Natural killer cell treated with Interleukin-12 subunit alpha and Interleukin-12 subunit beta and Interleukin-15 and Interleukin-18, amount 100 ng/mL, for 72 hours (primary cell): ENCODE results near the gene GCGR. TPM values are rescaled to one million over a fixed set of nuclear protein-coding genes. Genes with fewer than 3 reads are reported as not detected.
A peak's percentile ranks its signal among the peaks of the same experiment; 100 is the strongest.

Source experiments
- ATAC-seq, 2 donors: fragments of 150-1000 bp; cut with Tn5 transposase in 1 of 2; sonication (Bioruptor Pico), chemical (Tn5 transposase) in 1 of 2; 2 replicates each; pipeline ENCODE4 v1.10.0; 2021
- DNase-seq: peaks from one replicate; pipeline ENCODE4 v3.0.0; 2022; ENCODE audit warnings: low spot score
- H3K27ac Mint-ChIP-seq, 2 donors: 1 replicate in 1 of 2; 2 replicates in 1 of 2; pipeline ENCODE4 v1.8.0; 2022; ENCODE audit warnings: mixed read lengths in 2 of 2, mild to moderate bottlenecking in 1 of 2, moderate library complexity in 1 of 2
- H3K27me3 Mint-ChIP-seq, 2 donors: 1 replicate in 1 of 2; 2 replicates in 1 of 2; pipeline ENCODE4 v1.8.0; 2022; ENCODE audit warnings: mixed read lengths in 2 of 2
- H3K36me3 Mint-ChIP-seq: one replicate; pipeline ENCODE4 v1.8.0; 2022; ENCODE audit warnings: mixed read lengths
- H3K4me1 Mint-ChIP-seq, 2 donors: 1 replicate in 1 of 2; 2 replicates in 1 of 2; pipeline ENCODE4 v1.8.0; 2022; ENCODE audit warnings: low read depth in 2 of 2, mixed read lengths in 2 of 2, mild to moderate bottlenecking in 1 of 2
- H3K4me3 Mint-ChIP-seq: one replicate; pipeline ENCODE4 v1.8.0; 2022; ENCODE audit warnings: mixed read lengths
- H3K9me3 Mint-ChIP-seq: 2 replicates; pipeline ENCODE4 v1.8.0; 2022; ENCODE audit warnings: mixed read lengths
- total RNA-seq, 2 donors: library from RNA; stranded (reverse); gene quantifications; one replicate each; pipeline ENCODE4 v1.2.3, GENCODE V29; 2022

The GCGR gene
- not detected for total RNA-seq

- no peak for DNase-seq
- Mint-ChIP-seq H3K4me1 (no peaks in the 10 kb centered on the region), H3K27ac (no peak within 1 kb of the TSS), H3K4me3 (no peak within 1 kb of the TSS), H3K9me3 (no peaks in the 10 kb centered on the region), H3K27me3 (peaks cover 24 to 28% of the 10 kb centered on the region in 2 donors), H3K36me3 (no peaks in the 10 kb centered on the region)
- peak in 1 of 2 donors; percentile 26 for ATAC-seq
These were observed at the start of gene GCGR for GRCh38 chr17:81803728-81804558. Gene GCGR (plus strand): TSS chr17:81804150. CDS start chr17:81809019, 4,869 bp downstream.

DNA sequence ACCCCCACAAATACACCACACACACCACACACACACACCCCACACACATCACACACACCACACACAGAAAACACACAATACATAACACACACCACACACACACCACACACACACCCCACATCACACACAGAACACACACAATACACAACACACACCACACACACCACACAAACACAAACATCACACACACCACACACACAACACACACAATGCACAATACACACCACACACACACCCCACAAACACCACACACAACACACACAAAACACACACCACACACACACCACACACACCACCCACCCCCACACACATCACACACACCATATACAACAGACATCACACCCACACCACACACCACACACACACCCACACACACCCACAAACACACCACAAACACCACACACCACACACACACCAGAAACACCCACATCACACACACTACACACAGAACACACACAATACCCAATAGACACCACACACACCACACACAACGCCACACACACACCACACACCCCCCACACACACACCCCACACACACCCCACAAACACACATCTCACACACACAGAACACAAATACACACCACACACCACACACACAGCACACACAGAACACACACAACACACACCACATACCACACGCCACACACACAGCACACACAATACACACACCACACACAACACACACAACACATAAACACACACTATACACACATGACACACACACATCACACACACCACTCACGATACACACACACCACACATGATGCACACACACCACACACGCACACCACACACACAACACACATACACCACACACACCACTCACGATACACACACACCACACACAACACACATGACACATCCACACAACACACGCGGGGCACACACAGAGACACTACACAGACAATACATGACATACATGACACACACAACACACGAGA, 11.0 kb upstream of the GCGR start:
- Mint-ChIP-seq H3K36me3 (no peaks in the 10 kb centered on the region), H3K27me3 (no peaks in the 10 kb centered on the region), H3K27ac (no peak overlapping the region), H3K9me3 (no peaks in the 10 kb centered on the region), H3K4me3 (no peak overlapping the region), H3K4me1 (no peaks in the 10 kb centered on the region)
- ATAC-seq (no peak), DNase-seq (no peak)

DNA sequence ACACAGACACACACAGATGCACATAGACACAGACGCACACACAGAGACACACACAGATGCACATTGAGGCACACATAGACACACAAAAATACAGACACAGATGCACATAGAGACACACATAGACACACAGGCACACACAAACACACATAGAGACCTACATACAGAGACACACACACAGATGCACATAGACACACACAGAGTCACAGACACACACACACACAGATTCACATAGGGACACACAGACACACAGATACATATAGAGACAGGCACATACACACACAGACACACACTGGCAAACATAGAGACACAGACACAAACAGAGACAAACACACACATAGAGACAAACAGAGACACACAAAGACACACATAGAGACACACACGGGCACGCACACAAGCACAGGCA, 9.9 kb upstream of the GCGR start:
- Mint-ChIP-seq H3K36me3 (no peaks in the 10 kb centered on the region), H3K4me3 (no peak overlapping the region), H3K27me3 (no peaks in the 10 kb centered on the region), H3K9me3 (no peaks in the 10 kb centered on the region), H3K4me1 (no peaks in the 10 kb centered on the region), H3K27ac (no peak overlapping the region)
- DNase-seq (no peak), ATAC-seq (peak in 1 of 2 donors; percentile 41)

GRCh38 chr17:81794509-81794908, 9.4 kb upstream of the GCGR start:
- Mint-ChIP-seq H3K36me3 (no peaks in the 10 kb centered on the region), H3K9me3 (no peaks in the 10 kb centered on the region), H3K4me1 (no peaks in the 10 kb centered on the region), H3K4me3 (no peak overlapping the region), H3K27ac (no peak overlapping the region), H3K27me3 (no peaks in the 10 kb centered on the region)
- ATAC-seq (peak in 1 of 2 donors; percentile 33), DNase-seq (no peak)

GRCh38 chr17:81801327-81801726, 2.6 kb upstream of the GCGR start:
- no peak overlapping the region for H3K27ac Mint-ChIP-seq
- H3K9me3 Mint-ChIP-seq, result no peaks in the 10 kb centered on the region
- H3K27me3 Mint-ChIP-seq, result peaks cover 21 to 25% of the 10 kb centered on the region in 2 donors

DNA sequence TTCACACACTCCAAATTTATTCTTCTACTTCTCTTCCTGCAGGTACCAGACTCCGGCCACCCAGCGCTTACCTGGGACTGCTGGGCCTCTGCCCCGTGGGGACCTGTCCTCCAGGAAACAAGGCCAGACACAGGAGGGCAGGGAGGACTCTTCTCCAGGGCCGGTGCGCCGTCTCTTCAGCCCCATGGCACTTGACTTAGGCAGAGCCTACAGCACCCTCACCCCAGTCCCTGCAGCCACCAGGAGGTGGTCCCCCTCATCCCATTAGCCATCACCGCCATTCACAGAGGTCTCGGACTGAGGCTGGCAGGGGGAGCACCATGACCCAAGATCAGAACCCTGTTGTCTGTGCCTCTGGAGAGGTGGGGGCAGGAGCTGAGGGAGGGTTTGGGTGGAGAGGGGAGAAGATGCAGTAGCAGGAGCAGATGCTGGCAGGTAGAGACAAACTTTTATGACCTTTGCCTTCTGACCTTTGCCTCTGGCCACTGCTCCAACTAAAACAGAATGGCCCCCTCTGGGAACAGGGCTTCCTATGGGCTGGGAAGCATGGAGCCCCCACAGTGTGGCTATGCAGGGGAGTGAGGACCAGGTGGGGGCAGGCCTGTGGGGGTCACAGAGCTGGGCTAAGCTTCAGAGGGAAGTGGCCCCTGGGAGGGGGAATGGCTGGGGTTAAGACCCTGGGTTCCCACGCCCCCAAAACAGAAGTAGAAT, 1.7 kb upstream of the GCGR start:
- DNase-seq (no peak), ATAC-seq (no peak)
- Mint-ChIP-seq H3K36me3 (no peaks in the 10 kb centered on the region), H3K4me1 (no peaks in the 10 kb centered on the region), H3K9me3 (no peaks in the 10 kb centered on the region), H3K27ac (no peak overlapping the region), H3K27me3 (peaks cover 21 to 25% of the 10 kb centered on the region in 2 donors), H3K4me3 (no peak overlapping the region)

More at GRCh38 chr17:81801327-81801726, 2.6 kb upstream of the GCGR start:
- Mint-ChIP-seq H3K4me3 (no peak overlapping the region), H3K36me3 (no peaks in the 10 kb centered on the region), H3K4me1 (no peaks in the 10 kb centered on the region)
- DNase-seq (no peak), ATAC-seq (no peak)

DNA sequence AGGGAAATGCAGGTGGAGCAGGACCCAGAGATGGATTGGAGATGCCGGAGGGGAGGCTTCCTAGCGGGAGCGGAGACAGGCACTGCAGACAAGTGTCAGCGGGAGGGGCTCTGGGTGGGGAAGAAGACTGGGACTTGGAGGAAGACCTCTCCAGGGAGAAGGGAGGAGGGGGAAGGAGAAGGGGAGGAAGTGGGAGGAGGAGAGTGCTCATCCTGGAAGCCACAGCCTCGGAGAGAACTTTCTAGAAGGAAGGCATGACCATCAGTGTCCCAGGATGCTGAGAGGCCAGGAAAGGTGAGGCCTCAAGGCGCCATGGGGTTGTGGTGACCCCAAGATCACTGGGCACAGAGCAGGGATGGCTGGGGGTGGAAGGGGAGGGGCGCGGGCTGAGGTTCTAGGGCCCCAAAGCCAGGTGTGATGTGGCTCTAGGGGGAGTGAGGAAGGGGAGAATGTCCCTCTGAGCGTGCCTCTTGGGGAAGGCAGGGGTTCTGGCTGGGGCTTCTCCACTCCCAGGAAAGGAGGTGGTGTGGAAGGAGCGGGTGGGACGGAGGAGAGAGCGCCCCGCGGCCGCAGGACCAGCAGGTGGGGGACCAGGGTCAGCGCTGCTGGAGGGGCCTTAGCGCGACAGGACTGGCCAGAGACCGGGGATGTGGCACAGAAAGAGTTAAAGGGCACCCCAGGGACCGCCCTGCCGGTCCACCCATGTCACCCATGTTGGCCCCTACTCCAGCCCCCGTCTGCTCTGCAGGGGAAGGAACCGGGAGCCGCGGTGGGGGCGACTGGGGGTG, 900 bp upstream of the GCGR start:
- no peak overlapping the region for H3K4me3 Mint-ChIP-seq
- H3K27ac Mint-ChIP-seq, result no peak overlapping the region
- no peak for DNase-seq
- H3K36me3 Mint-ChIP-seq, result no peaks in the 10 kb centered on the region
- peaks cover 21 to 25% of the 10 kb centered on the region in 2 donors for H3K27me3 Mint-ChIP-seq
- ATAC-seq, result no peak
- H3K4me1 Mint-ChIP-seq, result no peaks in the 10 kb centered on the region
- H3K9me3 Mint-ChIP-seq, result no peaks in the 10 kb centered on the region

DNA sequence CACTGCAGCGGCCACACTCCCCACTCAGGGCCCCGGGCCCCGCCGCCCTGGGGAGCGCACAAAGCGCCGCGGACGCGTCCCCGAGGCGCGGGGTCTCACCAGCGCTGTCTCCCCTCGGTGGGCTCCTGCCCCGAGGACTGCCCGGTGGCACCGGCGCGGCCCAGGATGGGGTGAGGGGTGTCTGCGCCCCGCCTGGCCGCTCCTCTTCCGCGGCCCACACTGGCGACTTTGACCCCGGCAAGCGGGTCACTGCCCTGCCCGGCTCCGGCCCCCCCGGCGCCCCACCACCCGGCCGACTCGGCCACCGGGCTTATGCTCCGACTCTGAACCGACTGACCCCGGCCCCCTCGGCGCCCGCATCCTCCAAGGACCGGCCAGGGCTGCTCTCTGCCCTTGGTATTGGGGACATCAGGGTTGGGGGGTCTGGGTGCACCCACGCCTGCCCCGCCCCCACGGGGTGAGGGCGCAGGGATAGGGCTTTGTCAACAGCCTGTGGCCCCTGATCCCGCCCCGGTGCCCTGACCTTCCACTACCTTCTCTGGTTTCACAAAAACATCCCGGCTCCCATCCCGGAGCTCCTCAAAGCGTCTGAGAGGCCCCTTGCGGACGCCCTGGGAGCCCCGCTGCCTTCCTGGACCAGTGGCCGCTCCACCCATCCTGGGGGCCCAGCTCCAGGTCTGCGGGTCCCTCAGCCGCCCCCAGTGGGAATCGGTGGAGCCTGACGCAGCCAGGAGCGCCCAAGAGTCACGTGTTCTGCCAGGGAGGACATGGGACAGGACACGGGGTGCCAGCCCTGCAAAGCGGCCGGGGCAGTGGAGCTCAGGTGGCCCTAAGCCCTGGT, 829 bp downstream of the GCGR start:
- H3K27ac Mint-ChIP-seq, result no peak overlapping the region
- no peaks in the 10 kb centered on the region for H3K4me1 Mint-ChIP-seq
- no peaks in the 10 kb centered on the region for H3K36me3 Mint-ChIP-seq
- H3K27me3 Mint-ChIP-seq, result peaks cover 32 to 35% of the 10 kb centered on the region in 2 donors
- H3K4me3 Mint-ChIP-seq, result no peak overlapping the region
- ATAC-seq (no peak), DNase-seq (no peak)
- H3K9me3 Mint-ChIP-seq, result no peaks in the 10 kb centered on the region

DNA sequence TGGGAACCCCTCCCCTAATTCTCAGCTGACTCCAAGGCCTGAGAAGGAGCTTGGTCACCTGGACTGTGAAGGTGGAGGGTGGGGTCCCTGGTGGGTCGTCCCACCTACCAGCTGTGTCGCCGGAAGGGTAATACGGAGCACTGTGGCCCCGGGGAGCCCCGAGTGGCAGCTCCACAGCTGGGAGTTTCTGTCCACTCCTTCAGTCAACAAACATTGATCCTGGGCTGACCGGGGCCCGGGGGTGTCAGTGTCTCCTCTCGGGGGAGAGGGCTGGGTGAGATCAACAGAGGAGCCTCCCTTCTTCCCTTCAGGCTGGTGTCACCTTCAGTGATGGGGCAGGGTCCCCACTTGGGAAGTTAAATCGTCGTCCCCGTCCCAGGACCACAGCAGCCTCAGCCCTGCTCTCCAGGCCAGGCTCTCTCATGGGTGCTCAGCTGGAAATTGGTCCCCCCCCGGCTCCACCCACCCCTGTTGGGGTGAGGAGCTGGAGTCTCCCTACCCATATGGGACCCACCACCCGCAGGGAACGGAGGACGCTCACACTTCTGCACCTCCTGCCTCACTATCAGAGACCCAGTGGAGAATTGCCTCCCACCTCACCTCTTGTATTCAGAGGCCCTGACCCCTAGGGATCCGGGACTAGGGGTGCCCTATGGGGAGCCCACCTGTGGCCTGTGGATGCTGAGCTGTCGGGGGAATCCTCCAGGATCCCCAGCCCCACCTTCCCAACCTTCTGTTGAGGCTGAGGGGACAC, 1.9 kb downstream of the GCGR start:
- H3K9me3 Mint-ChIP-seq, result no peaks in the 10 kb centered on the region
- peaks cover 29% of the 10 kb centered on the region in 2 donors for H3K27me3 Mint-ChIP-seq
- DNase-seq, result no peak
- H3K27ac Mint-ChIP-seq, result no peak overlapping the region
- no peak for ATAC-seq
- H3K36me3 Mint-ChIP-seq, result no peaks in the 10 kb centered on the region
- H3K4me1 Mint-ChIP-seq, result no peaks in the 10 kb centered on the region
- H3K4me3 Mint-ChIP-seq, result no peak overlapping the region

DNA sequence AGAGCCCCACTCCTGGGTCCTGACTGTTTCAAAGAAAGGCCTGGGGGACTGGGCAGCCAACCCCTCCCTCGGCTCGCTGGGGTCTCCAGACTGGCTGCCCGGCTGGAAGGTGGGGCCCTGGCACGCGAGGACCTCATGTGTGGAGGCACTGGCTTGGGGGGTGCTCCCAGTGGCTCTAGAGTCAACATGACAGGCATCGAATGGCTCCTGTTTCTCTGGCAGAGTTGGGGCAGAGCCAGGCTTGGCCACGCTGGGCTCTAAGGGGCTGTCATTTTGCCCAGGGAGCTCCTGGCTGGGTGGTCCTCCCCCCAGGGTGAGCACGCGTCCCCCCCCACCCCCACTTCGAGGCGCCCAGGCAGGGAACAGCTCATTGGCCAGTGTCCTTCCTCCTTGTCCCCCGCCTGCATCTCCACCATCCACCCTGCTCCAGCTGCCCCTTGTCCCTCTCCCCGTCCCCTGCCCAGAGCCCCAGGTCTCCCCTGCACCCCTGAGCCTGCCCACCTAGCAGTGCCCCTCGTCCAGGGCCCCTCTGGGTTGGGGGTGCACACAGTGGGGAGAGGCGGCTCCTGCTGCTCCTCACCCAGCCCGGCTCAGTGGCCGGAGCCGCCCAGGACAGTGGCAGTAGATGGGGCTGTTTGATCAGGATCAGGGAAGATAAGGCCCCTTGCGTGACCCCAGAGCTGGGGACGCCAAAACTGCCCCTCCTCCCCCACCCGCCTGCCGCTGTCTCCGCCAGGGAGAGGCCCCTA, 2.7 kb downstream of the GCGR start:
- ATAC-seq (no peak), DNase-seq (no peak)
- H3K4me3 Mint-ChIP-seq, result no peak overlapping the region
- H3K4me1 Mint-ChIP-seq, result no peaks in the 10 kb centered on the region
- no peak overlapping the region for H3K27ac Mint-ChIP-seq
- peaks cover 25% of the 10 kb centered on the region in 2 donors for H3K27me3 Mint-ChIP-seq
- H3K9me3 Mint-ChIP-seq, result no peaks in the 10 kb centered on the region
- no peaks in the 10 kb centered on the region for H3K36me3 Mint-ChIP-seq

DNA sequence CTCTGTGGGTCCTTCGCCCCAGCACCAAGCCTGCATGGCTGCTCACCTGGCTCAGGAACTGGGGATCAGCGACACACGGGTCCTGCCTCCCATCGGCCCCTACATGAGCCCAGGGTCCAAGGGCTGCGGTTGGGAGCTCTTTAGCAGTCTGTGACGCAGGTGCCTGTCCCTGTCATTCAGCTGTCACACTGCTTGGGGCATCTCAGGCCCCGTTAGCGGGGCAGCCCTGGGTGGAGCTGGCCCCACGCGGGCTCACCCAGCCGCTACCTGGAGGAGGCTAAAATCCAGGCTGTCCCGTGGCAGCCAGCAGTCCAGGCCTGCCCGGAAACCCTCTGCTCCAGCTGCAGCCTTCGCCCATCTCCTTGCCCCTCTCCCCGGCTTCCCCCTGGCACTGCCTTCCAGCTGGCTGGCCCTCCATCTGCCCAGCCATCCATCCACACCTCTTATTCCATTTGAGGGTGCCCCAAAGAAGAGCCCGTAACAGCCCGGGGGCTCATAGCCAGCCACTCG, 3.3 kb downstream of the GCGR start:
- Mint-ChIP-seq H3K4me1 (no peaks in the 10 kb centered on the region), H3K27ac (no peak overlapping the region), H3K4me3 (no peak overlapping the region), H3K36me3 (no peaks in the 10 kb centered on the region), H3K9me3 (no peaks in the 10 kb centered on the region), H3K27me3 (peaks cover 18 to 19% of the 10 kb centered on the region in 2 donors)
- ATAC-seq (no peak), DNase-seq (no peak)
